Measurements from ENCODE around the gene RNF222. TPM values are rescaled to one million over a fixed set of nuclear protein-coding genes. Genes with fewer than 3 reads are reported as not detected.

RNF222 gene
- total and polyA plus RNA-seq, 2 of the 4 experiments (the other 2 are of a cell fraction), result not detected

- no peak for TF ChIP-seq RAD21 (IDR thresholded peaks at IDR 0.05; ENCODE audit: low read length)
Observed at GRCh38 chr17:8393470-8394231, 4.0 kb downstream of the RNF222 start (continued).

GRCh38 chr17:8392674-8393469 is 4.8 kb downstream of the RNF222 start:
- TF ChIP-seq USF2 (IDR thresholded peaks at IDR 0.05; ENCODE audit: low read depth, low read length) (no peak), CHD1 (IDR thresholded peaks at IDR 0.05; ENCODE audit: low read depth, low read length) (no peak), RFX5 (IDR thresholded peaks at IDR 0.05; ENCODE audit: low read depth, low read length) (no peak), FOS (IDR thresholded peaks at IDR 0.05; ENCODE audit: low read depth, low read length) (no peak), SMC3 (IDR thresholded peaks at IDR 0.05; ENCODE audit: low read depth, low read length) (no peak), CTCF (conservative IDR thresholded peaks at IDR 0.05; ENCODE audit: low read depth, low read length) (no peak), BHLHE40 (IDR thresholded peaks at IDR 0.05; ENCODE audit: low read depth, low read length) (no peak), MAFK (IDR thresholded peaks at IDR 0.05; ENCODE audit: low read depth, low read length) (no peak)
- Histone ChIP-seq H4K91ac (ENCODE audit: insufficient read depth, low read depth, low read length) (no peak overlapping the region), H3K4me2 (ENCODE audit: low read depth, low read length) (no peak overlapping the region), H3K9ac (ENCODE audit: low read depth, low read length) (no peak overlapping the region), H3K56ac (ENCODE audit: extremely low read depth, insufficient read depth, low read length) (no peak overlapping the region), H4K8ac (ENCODE audit: low read depth in 2 of 2, low read length in 2 of 2) (no peak overlapping the region), H3K4ac (ENCODE audit: low read depth, low read length) (no peak overlapping the region), H4K5ac (ENCODE audit: low read depth, low read length) (no peak overlapping the region), H3K23ac (ENCODE audit: low read depth, low read length) (no peak overlapping the region), H2BK15ac (ENCODE audit: low read depth, low read length) (no peak overlapping the region), H3K4me1 (ENCODE audit: control insufficient read depth, insufficient read depth, low read length) (peaks cover 4% of the 10 kb centered on the region; the same call in 1 of the 2 replicates), H3K36me3 (ENCODE audit: control insufficient read depth, insufficient read depth, low read length) (no peaks in the 10 kb centered on the region), H2BK5ac (ENCODE audit: low read depth, low read length, poor library complexity, severe bottlenecking) (no peak overlapping the region), H3K9me1 (ENCODE audit: insufficient read depth, low read length) (no peaks in the 10 kb centered on the region), H2BK120ac (ENCODE audit: low read depth, low read length) (no peak overlapping the region), H4K20me1 (ENCODE audit: insufficient read depth, low read length) (no peaks in the 10 kb centered on the region), H2BK20ac (ENCODE audit: low read depth, low read length) (no peak overlapping the region), H3K9me3 (ENCODE audit: control insufficient read depth, insufficient read depth, low read length) (no peaks in the 10 kb centered on the region), H2AK5ac (ENCODE audit: low read depth, low read length) (no peak overlapping the region; the same call in 1 of the 2 replicates), H3K27ac (ENCODE audit: insufficient read depth, low read length) (no peak overlapping the region), H2AFZ (replicated peaks; ENCODE audit: low read length, poor library complexity) (no peak overlapping the region), H3K4me3 (ENCODE audit: insufficient read depth, low read depth, low read length) (no peak overlapping the region), H3K14ac (replicated peaks; ENCODE audit: low read depth, low read length) (no peak overlapping the region), H3K18ac (ENCODE audit: low read depth, low read length) (no peak overlapping the region), H3K79me1 (ENCODE audit: low read depth in 1 of 2, low read length in 2 of 2) (no peaks in the 10 kb centered on the region; a peak in 1 of 4 replicates), H3K27me3 (ENCODE audit: control insufficient read depth, insufficient read depth, low read length) (peaks cover 20% of the 10 kb centered on the region), H2AK9ac (replicated peaks; ENCODE audit: low read depth, low read length, poor library complexity) (no peak overlapping the region)
- POLR2A ChIA-PET (ENCODE audit: unreplicated experiment), result interaction anchor here (0.6 kb wide), 1 partner anchor 43 kb away, joined by 6 read pairs; the partner anchor contains the start of gene NDEL1
- no TSS peak for BruUV-seq (replicated peaks)
- WGBS, 2 experiments (ENCODE audit: extremely low coverage in 2 of 2, insufficient read length in 1 of 2), result 80% methylated on average over 17 of the region's 46 CpGs; no CpG with 5 or more reads in 1 of the 2 experiments
- CTCF ChIA-PET, result no interaction called here
- ATAC-seq (ENCODE audit: low read depth) (no peak), DNase-seq (no peak)
- dilution Hi-C loops (cut with HindIII; ENCODE audit: low sequenced_read_pairs, unreplicated experiment), result no loop called here
- intact Hi-C loops (cut with micrococcal nuclease), result no loop called here
- in situ Hi-C loops (cut with MboI; ENCODE audit: low sequenced_read_pairs), result no loop called here

Data from IMR-90 (cell line).